Vagina (tissue), 2 donors: ENCODE results near the gene TRAPPC2L.

Experiments used
- CTCF ChIP-seq, 3 experiments: fragments of 450-650 bp in 2 of 3; fragments of 200-600 bp in 1 of 3; sonication (generic) in 1 of 3; IDR thresholded peaks; one replicate each; pipeline ENCODE4 v1.5.1; 2017 to 2019; ENCODE audit warnings: antibody characterized with exemption in 3 of 3, mild to moderate bottlenecking in 2 of 3, moderate library complexity in 2 of 3
- POLR2AphosphoS5 ChIP-seq, 2 donors: sonication (generic); formaldehyde crosslinking; IDR thresholded peaks; one replicate each; pipeline ENCODE4 v1.9.0; 2017; ENCODE audit warnings: antibody characterized with exemption in 2 of 2, mild to moderate bottlenecking in 2 of 2, low read depth in 1 of 2; ENCODE audit not compliant: insufficient read depth in 1 of 2

GRCh38 chr16:88897696-88898425 lies 40.9 kb downstream of the TRAPPC2L start:
- TF ChIP-seq CTCF (IDR thresholded peaks at IDR 0.05) = no peak
- no peak for TF ChIP-seq POLR2AphosphoS5 (IDR thresholded peaks at IDR 0.05; ENCODE audit: insufficient read depth in 1 of 2, low read depth in 1 of 2)
